ENCODE measurements around the gene LCE3B. TPM values are rescaled to one million over a fixed set of nuclear protein-coding genes. Genes with fewer than 3 reads are reported as not detected.

The LCE3B gene
- total and polyA plus RNA-seq, 9 of the 15 experiments (the other 6 are each of a cell fraction or from before 2014, with no cell fraction given), result not detected

GRCh38 chr1:152643945-152644344 lies 30.3 kb downstream of the LCE3B start:
- Histone ChIP-seq H3K27me3 (ENCODE audit: control insufficient read depth in 2 of 2, insufficient read depth in 2 of 2, low read length in 2 of 2) (no peaks in the 10 kb centered on the region), H3K4me1 (replicated peaks in 1 of 2; ENCODE audit: control insufficient read depth in 2 of 2, insufficient read depth in 2 of 2, low read length in 2 of 2) (no peaks in the 10 kb centered on the region), H2AFZ (ENCODE audit: low read depth, low read length) (no peak overlapping the region), H3K27ac (ENCODE audit: extremely low read depth, low read depth, low read length) (no peak overlapping the region), H4K20me1 (replicated peaks; ENCODE audit: control insufficient read depth, insufficient read depth, low read length) (no peaks in the 10 kb centered on the region), H3K9me1 (ENCODE audit: control insufficient read depth, insufficient read depth, low read length) (no peaks in the 10 kb centered on the region), H3K9me3 (replicated peaks; ENCODE audit: control insufficient read depth, insufficient read depth, low read depth, low read length) (no peaks in the 10 kb centered on the region), H3K36me3 (ENCODE audit: control insufficient read depth, insufficient read depth, low read length) (no peaks in the 10 kb centered on the region), H3K79me2 (ENCODE audit: control insufficient read depth, insufficient read depth, low read length) (no peaks in the 10 kb centered on the region), H3K4me3 (no peak overlapping the region), H3K4me2 (ENCODE audit: insufficient read depth, low read length) (no peak overlapping the region), H3K9ac (ENCODE audit: insufficient read depth in 1 of 2, low read depth in 2 of 2, low read length in 2 of 2) (no peak overlapping the region)
- WGBS (ENCODE audit: insufficient coverage, low coverage, missing lambda C conversion rate), result 0% methylated on average over 3 of the region's 3 CpGs
- TF ChIP-seq HES1 (IDR thresholded peaks at IDR 0.05; ENCODE audit: low read depth), result no peak
- TF ChIP-seq, protein P1, sequence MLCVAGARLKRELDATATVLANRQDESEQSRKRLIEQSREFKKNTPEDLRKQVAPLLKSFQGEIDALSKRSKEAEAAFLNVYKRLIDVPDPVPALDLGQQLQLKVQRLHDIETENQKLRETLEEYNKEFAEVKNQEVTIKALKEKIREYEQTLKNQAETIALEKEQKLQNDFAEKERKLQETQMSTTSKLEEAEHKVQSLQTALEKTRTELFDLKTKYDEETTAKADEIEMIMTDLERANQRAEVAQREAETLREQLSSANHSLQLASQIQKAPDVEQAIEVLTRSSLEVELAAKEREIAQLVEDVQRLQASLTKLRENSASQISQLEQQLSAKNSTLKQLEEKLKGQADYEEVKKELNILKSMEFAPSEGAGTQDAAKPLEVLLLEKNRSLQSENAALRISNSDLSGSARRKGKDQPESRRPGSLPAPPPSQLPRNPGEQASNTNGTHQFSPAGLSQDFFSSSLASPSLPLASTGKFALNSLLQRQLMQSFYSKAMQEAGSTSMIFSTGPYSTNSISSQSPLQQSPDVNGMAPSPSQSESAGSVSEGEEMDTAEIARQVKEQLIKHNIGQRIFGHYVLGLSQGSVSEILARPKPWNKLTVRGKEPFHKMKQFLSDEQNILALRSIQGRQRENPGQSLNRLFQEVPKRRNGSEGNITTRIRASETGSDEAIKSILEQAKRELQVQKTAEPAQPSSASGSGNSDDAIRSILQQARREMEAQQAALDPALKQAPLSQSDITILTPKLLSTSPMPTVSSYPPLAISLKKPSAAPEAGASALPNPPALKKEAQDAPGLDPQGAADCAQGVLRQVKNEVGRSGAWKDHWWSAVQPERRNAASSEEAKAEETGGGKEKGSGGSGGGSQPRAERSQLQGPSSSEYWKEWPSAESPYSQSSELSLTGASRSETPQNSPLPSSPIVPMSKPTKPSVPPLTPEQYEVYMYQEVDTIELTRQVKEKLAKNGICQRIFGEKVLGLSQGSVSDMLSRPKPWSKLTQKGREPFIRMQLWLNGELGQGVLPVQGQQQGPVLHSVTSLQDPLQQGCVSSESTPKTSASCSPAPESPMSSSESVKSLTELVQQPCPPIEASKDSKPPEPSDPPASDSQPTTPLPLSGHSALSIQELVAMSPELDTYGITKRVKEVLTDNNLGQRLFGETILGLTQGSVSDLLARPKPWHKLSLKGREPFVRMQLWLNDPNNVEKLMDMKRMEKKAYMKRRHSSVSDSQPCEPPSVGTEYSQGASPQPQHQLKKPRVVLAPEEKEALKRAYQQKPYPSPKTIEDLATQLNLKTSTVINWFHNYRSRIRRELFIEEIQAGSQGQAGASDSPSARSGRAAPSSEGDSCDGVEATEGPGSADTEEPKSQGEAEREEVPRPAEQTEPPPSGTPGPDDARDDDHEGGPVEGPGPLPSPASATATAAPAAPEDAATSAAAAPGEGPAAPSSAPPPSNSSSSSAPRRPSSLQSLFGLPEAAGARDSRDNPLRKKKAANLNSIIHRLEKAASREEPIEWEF (CRISPR knock-in tag; IDR thresholded peaks at IDR 0.05), result no peak
- TF ChIP-seq POLR2G (IDR thresholded peaks at IDR 0.05; ENCODE audit: low read depth, low read length), result no peak
- intact Hi-C loops (cut with micrococcal nuclease) (no loop called here), in situ Hi-C loops (cut with MboI) (no loop called here)
- POLR2A ChIA-PET, result interaction anchor here (0.6 kb wide), 1 partner anchor 59 kb away, joined by 3 read pairs; no protein-coding TSS in a partner anchor
- DNase-seq (ENCODE audit: extremely low read depth in 1 of 4, low spot score in 3 of 4) (no peak), ATAC-seq (no peak), FAIRE-seq (no peak)
- BruUV-seq (replicated peaks), result no TSS peak
- CTCF ChIA-PET (ENCODE audit: low intra/inter-chr PET ratio), result no interaction called here
